CD8-positive, alpha-beta memory T cell (primary cell): ENCODE measurements around the gene LRRK1. TPM values are rescaled to one million over a fixed set of nuclear protein-coding genes. Genes with fewer than 3 reads are reported as not detected.
A peak's percentile ranks its signal among the peaks of the same experiment; 100 is the strongest.

ENCODE experiments used
- CTCF ChIA-PET: fragments of 350-600 bp; sonication (Branson Sonifier 250); formaldehyde crosslinking; loops from one replicate; lab custom pipeline; 2021; ENCODE audit warnings: antibody characterized with exemption; lab: Charles Lee
- POLR2A ChIA-PET: fragments of 350-600 bp; sonication (Branson Sonifier 250); formaldehyde crosslinking; loops from one replicate; lab custom pipeline; 2021; ENCODE audit warnings: antibody characterized with exemption; lab: Charles Lee
- DNase-seq, 5 donors: peaks; one replicate each; pipeline versions ENCODE4 v3.0.0 to v3.0.0-alpha.2; 2020 to 2022; ENCODE audit warnings: mixed read lengths in 1 of 5
- H3K27ac ChIP-seq: one replicate; pipeline ENCODE4 v1.7.0; 2013; ENCODE audit warnings: low read depth, mild to moderate bottlenecking, low read length, moderate library complexity
- H3K27me3 ChIP-seq: 2 replicates; pipeline ENCODE4 v1.7.0; 2013; ENCODE audit warnings: low read length, mild to moderate bottlenecking; ENCODE audit not compliant: insufficient read depth, poor library complexity, severe bottlenecking
- H3K36me3 ChIP-seq: 2 replicates; pipeline ENCODE4 v1.7.0; 2013; ENCODE audit warnings: mild to moderate bottlenecking, low read length, moderate library complexity; ENCODE audit not compliant: insufficient read depth
- H3K4me1 ChIP-seq: 2 replicates; pipeline ENCODE4 v1.7.0; 2013; ENCODE audit warnings: mild to moderate bottlenecking, low read length, moderate library complexity; ENCODE audit not compliant: insufficient read depth
- H3K4me3 ChIP-seq: 2 replicates; pipeline ENCODE4 v1.7.0; 2013; ENCODE audit warnings: mild to moderate bottlenecking, low read length
- H3K9me3 ChIP-seq: 2 replicates; pipeline ENCODE4 v1.7.0; 2013; ENCODE audit warnings: mild to moderate bottlenecking, low read length
- H3K27ac Mint-ChIP-seq, 8 donors: one replicate each; pipeline ENCODE4 v1.8.0; 2020 to 2021; ENCODE audit warnings: mixed read lengths in 8 of 8, mild to moderate bottlenecking in 6 of 8, inconsistent platforms in 3 of 8, moderate library complexity in 3 of 8
- H3K27me3 Mint-ChIP-seq, 2 donors: one replicate each; pipeline ENCODE4 v1.8.0; 2020 to 2021; ENCODE audit warnings: mixed read lengths in 2 of 2, mild to moderate bottlenecking in 1 of 2, moderate library complexity in 1 of 2
- H3K36me3 Mint-ChIP-seq, 3 donors: one replicate each; pipeline ENCODE4 v1.8.0; 2020 to 2021; ENCODE audit warnings: mixed read lengths in 3 of 3, inconsistent platforms in 1 of 3, mild to moderate bottlenecking in 1 of 3
- H3K4me1 Mint-ChIP-seq, 3 donors: one replicate each; pipeline ENCODE4 v1.8.0; 2020 to 2021; ENCODE audit warnings: mixed read lengths in 3 of 3, inconsistent platforms in 1 of 3, mild to moderate bottlenecking in 1 of 3
- H3K4me3 Mint-ChIP-seq, 7 donors: one replicate each; pipeline ENCODE4 v1.8.0; 2020 to 2021; ENCODE audit warnings: mixed read lengths in 7 of 7, mild to moderate bottlenecking in 6 of 7, moderate library complexity in 4 of 7, inconsistent platforms in 2 of 7
- H3K9me3 Mint-ChIP-seq, 5 donors: one replicate each; pipeline ENCODE4 v1.8.0; 2020 to 2022; ENCODE audit warnings: mixed read lengths in 5 of 5, mild to moderate bottlenecking in 3 of 5, moderate library complexity in 2 of 5, inconsistent platforms in 1 of 5
- polyA plus RNA-seq: library from polyadenylated mRNA; unstranded; fragments of 300-500 nt; fragmentation: Illumina TruSeq; gene quantifications from one replicate; pipeline ENCODE4 v1.2.3, GENCODE V29; 2021
- total RNA-seq, 2 experiments: library from RNA; stranded (reverse); gene quantifications; one replicate each; pipeline ENCODE4 v1.2.3, GENCODE V29; 2021

Gene LRRK1
- total and polyA plus RNA-seq, 3 experiments from 2014 or later: 0.31 to 0.79 TPM; not detected in 1

- H3K4me3 Mint-ChIP-seq: no peak overlapping the region
- peaks cover 13% of the 10 kb centered on the region for H3K27me3 ChIP-seq
- H3K27ac ChIP-seq: no peak overlapping the region
- peaks cover 0 to 2% (median 0%) of the 10 kb centered on the region in 3 donors for H3K4me1 Mint-ChIP-seq
- H3K27me3 Mint-ChIP-seq: peaks cover 12 to 75% of the 10 kb centered on the region in 2 donors
- no peaks in the 10 kb centered on the region for H3K9me3 Mint-ChIP-seq
- H3K36me3 Mint-ChIP-seq: no peaks in the 10 kb centered on the region
- ChIA-PET POLR2A (no interaction called here), CTCF (interaction anchor here (1.2 kb wide), 1 partner anchor 14 kb away, joined by 5 read pairs; no protein-coding TSS in a partner anchor)
- H3K27ac Mint-ChIP-seq: no peak overlapping the region
- no peaks in the 10 kb centered on the region for H3K4me1 ChIP-seq
- no peaks in the 10 kb centered on the region for H3K9me3 ChIP-seq
- no peak for DNase-seq
- H3K36me3 ChIP-seq: no peaks in the 10 kb centered on the region
- no peak overlapping the region for H3K4me3 ChIP-seq
Observed at GRCh38 chr15:100887211-100887913, 31.8 kb upstream of the LRRK1 start.

- POLR2A ChIA-PET: no interaction called here
- Mint-ChIP-seq H3K4me1 (peaks cover 0 to 2% (median 0%) of the 10 kb centered on the region in 3 donors), H3K36me3 (no peaks in the 10 kb centered on the region), H3K4me3 (no peak overlapping the region), H3K27ac (peak overlapping the region in 1 of 8 donors; percentile 24), H3K27me3 (peaks cover 13 to 76% of the 10 kb centered on the region in 2 donors), H3K9me3 (no peaks in the 10 kb centered on the region)
- DNase-seq: no peak
- H3K27ac ChIP-seq: no peak overlapping the region
- CTCF ChIA-PET: no interaction called here
- no peaks in the 10 kb centered on the region for H3K4me1 ChIP-seq
- no peaks in the 10 kb centered on the region for H3K9me3 ChIP-seq
- no peak overlapping the region for H3K4me3 ChIP-seq
- peaks cover 13% of the 10 kb centered on the region for H3K27me3 ChIP-seq
- no peaks in the 10 kb centered on the region for H3K36me3 ChIP-seq
Observed at GRCh38 chr15:100889385-100890050, 29.6 kb upstream of the LRRK1 start.

- DNase-seq: no peak
- Histone ChIP-seq H3K27me3 (peaks cover 13% of the 10 kb centered on the region), H3K27ac (no peak overlapping the region), H3K36me3 (no peaks in the 10 kb centered on the region), H3K9me3 (no peaks in the 10 kb centered on the region), H3K4me1 (no peaks in the 10 kb centered on the region), H3K4me3 (no peak overlapping the region)
- POLR2A ChIA-PET: no interaction called here
- peaks cover 0 to 2% (median 0%) of the 10 kb centered on the region in 3 donors for H3K4me1 Mint-ChIP-seq
- H3K4me3 Mint-ChIP-seq: no peak overlapping the region
- CTCF ChIA-PET: no interaction called here
- no peaks in the 10 kb centered on the region for H3K9me3 Mint-ChIP-seq
- no peaks in the 10 kb centered on the region for H3K36me3 Mint-ChIP-seq
- no peak overlapping the region for H3K27ac Mint-ChIP-seq
- H3K27me3 Mint-ChIP-seq: peaks cover 13 to 75% of the 10 kb centered on the region in 2 donors
Observed at GRCh38 chr15:100890051-100890720, 29.0 kb upstream of the LRRK1 start.

GRCh38 chr15:100890850-100891249, 28.3 kb upstream of the LRRK1 start:
- Mint-ChIP-seq H3K27me3 (peaks cover 13 to 69% of the 10 kb centered on the region in 2 donors), H3K36me3 (no peaks in the 10 kb centered on the region), H3K4me1 (peaks cover 0 to 2% (median 0%) of the 10 kb centered on the region in 3 donors), H3K9me3 (no peaks in the 10 kb centered on the region), H3K27ac (no peak overlapping the region), H3K4me3 (no peak overlapping the region)
- Histone ChIP-seq H3K27me3 (peaks cover 13% of the 10 kb centered on the region), H3K4me1 (no peaks in the 10 kb centered on the region), H3K36me3 (no peaks in the 10 kb centered on the region), H3K9me3 (no peaks in the 10 kb centered on the region), H3K27ac (no peak overlapping the region), H3K4me3 (no peak overlapping the region)
- CTCF ChIA-PET: no interaction called here
- no peak for DNase-seq
- POLR2A ChIA-PET: no interaction called here

- Mint-ChIP-seq H3K36me3 (no peaks in the 10 kb centered on the region), H3K4me1 (peaks cover 0 to 2% (median 0%) of the 10 kb centered on the region in 3 donors), H3K27me3 (peaks cover 13 to 72% of the 10 kb centered on the region in 2 donors), H3K9me3 (no peaks in the 10 kb centered on the region), H3K4me3 (no peak overlapping the region), H3K27ac (no peak overlapping the region)
- ChIA-PET POLR2A (no interaction called here), CTCF (no interaction called here)
- Histone ChIP-seq H3K9me3 (no peaks in the 10 kb centered on the region), H3K4me1 (no peaks in the 10 kb centered on the region), H3K27ac (no peak overlapping the region), H3K36me3 (no peaks in the 10 kb centered on the region), H3K27me3 (peaks cover 13% of the 10 kb centered on the region), H3K4me3 (no peak overlapping the region)
- DNase-seq: no peak
Observed at GRCh38 chr15:100891307-100892012, 27.7 kb upstream of the LRRK1 start.

- Mint-ChIP-seq H3K36me3 (no peaks in the 10 kb centered on the region), H3K9me3 (no peaks in the 10 kb centered on the region), H3K4me3 (no peak overlapping the region), H3K27ac (no peak overlapping the region), H3K27me3 (peaks cover 13 to 67% of the 10 kb centered on the region in 2 donors), H3K4me1 (peaks cover 0 to 2% (median 0%) of the 10 kb centered on the region in 3 donors)
- Histone ChIP-seq H3K4me3 (no peak overlapping the region), H3K9me3 (no peaks in the 10 kb centered on the region), H3K27ac (no peak overlapping the region), H3K4me1 (no peaks in the 10 kb centered on the region), H3K36me3 (no peaks in the 10 kb centered on the region), H3K27me3 (peaks cover 13% of the 10 kb centered on the region)
- DNase-seq: no peak
- POLR2A ChIA-PET: no interaction called here
- CTCF ChIA-PET: no interaction called here
Observed at GRCh38 chr15:100892013-100892355, 27.2 kb upstream of the LRRK1 start.

- Histone ChIP-seq H3K27me3 (peaks cover 12% of the 10 kb centered on the region), H3K27ac (no peak overlapping the region), H3K4me1 (no peaks in the 10 kb centered on the region), H3K4me3 (no peak overlapping the region), H3K36me3 (no peaks in the 10 kb centered on the region), H3K9me3 (no peaks in the 10 kb centered on the region)
- CTCF ChIA-PET: no interaction called here
- POLR2A ChIA-PET: no interaction called here
- DNase-seq: no peak
- H3K36me3 Mint-ChIP-seq: no peaks in the 10 kb centered on the region
- peaks cover 0 to 2% (median 0%) of the 10 kb centered on the region in 3 donors for H3K4me1 Mint-ChIP-seq
- no peak overlapping the region for H3K4me3 Mint-ChIP-seq
- no peak overlapping the region for H3K27ac Mint-ChIP-seq
- H3K9me3 Mint-ChIP-seq: no peaks in the 10 kb centered on the region
- H3K27me3 Mint-ChIP-seq: peaks cover 11 to 71% of the 10 kb centered on the region in 2 donors
Observed at GRCh38 chr15:100893261-100893963, 25.7 kb upstream of the LRRK1 start.
